ENCODE data around the gene PRELID3B.

- TF ChIP-seq EZH2phosphoT487 (IDR thresholded peaks at IDR 0.05; ENCODE audit: borderline replicate concordance, low read length) (no peak), CTCF (conservative IDR thresholded peaks at IDR 0.05; ENCODE audit: low read depth, low read length) (no peak), EZH2 (IDR thresholded peaks at IDR 0.05; ENCODE audit: low read length, unreplicated experiment) (no peak)
Observed at GRCh38 chr20:59074456-59074855, 31.9 kb upstream of the PRELID3B start.
